GM19025 (cell line): ENCODE results near the gene HUWE1.
"Not testable (repeated sequence)": the region's sequence is repeated elsewhere in the genome, so short reads cannot be mapped to it uniquely, and the experiment has no call there.

Experiments
- ATAC-seq: cut with Tn5 transposase; IDR thresholded peaks from one replicate; pipeline ENCODE4 v1.9.1; 2021; ENCODE audit warnings: mild to moderate bottlenecking, low read depth, moderate library complexity; ENCODE audit not compliant: unreplicated experiment

HUWE1 gene

DNA sequence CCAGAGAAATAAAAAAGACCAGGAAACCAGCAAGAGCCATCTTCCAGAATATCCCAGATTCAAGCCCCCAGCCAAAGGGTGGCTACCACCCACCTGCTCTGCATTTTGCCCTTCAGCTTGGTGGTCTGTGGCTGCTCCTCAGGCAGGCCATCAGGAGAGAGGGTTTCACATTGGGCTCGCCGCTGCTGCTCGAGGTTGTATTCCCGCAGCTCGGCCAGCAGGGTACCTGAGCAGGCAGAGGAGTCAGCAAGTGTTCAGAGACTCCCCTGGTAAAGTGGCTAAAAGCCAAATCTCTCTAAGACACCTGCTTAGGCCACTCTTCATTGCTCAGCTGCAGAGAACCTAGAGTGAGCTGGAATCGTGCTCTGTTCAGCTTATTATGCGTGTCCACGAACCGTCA lies 141.6 kb downstream of the HUWE1 start:
- ATAC-seq, result no peak

DNA sequence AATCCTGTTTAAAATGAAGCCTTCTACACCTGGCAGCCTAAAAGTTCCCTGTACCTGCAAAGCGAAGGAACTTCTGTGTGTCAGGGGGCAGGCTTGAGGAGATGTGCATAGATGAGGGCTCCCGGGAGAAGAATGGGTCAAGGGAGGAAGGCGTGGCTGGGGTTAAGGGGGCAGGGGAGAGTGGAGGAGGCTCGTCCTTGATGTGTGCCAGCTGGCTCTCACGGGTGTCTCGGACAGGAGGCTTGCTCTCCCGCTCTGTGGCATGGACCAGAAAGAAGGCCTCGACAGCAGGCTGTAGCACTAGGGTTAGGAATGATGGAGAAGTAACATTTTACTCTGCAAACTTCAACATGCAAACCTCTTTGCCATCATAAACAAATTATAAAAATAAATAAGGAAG lies 147.7 kb downstream of the HUWE1 start:
- no peak for ATAC-seq

DNA sequence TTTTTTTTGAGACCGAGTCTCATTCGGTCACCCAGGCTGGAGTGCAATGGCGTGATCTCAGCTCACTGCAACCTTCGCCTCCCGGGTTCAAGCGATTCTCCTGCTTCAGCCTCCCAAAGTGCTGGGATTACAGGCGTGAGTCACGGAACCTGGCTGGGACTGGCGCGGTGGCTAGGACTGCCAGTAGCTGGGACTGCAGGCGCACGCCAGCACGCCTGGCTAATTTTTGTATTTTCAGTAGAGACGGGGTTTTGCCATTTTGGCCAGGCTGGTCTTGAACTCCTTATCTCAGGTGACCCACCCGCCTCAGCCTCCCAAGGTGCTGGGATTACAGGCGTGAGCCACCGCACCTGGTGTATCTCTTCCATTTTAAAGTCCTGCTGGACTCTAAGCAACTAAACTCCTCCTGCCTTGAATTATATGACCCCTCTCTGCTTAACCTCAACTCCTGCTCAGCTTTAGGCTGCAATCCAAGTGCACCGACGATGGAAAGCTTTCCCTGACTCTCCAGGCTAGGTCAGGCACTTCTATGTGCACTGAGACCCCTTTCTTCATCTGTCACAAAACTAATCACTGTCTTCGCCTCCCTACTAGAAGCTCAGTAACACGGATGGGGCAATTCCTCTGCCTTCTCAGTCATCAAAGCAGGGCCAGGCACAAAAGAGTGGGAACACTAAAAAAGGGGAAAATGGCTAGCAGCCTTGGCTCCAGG lies 155.1 kb downstream of the HUWE1 start:
- not testable (repeated sequence) for ATAC-seq

- ATAC-seq, result no peak
These were observed 159.5 kb downstream of the HUWE1 start for GRCh38 chrX:53526999-53527398.

GRCh38 chrX:53511322-53511721 lies 175.2 kb downstream of the HUWE1 start:
- no peak for ATAC-seq

DNA sequence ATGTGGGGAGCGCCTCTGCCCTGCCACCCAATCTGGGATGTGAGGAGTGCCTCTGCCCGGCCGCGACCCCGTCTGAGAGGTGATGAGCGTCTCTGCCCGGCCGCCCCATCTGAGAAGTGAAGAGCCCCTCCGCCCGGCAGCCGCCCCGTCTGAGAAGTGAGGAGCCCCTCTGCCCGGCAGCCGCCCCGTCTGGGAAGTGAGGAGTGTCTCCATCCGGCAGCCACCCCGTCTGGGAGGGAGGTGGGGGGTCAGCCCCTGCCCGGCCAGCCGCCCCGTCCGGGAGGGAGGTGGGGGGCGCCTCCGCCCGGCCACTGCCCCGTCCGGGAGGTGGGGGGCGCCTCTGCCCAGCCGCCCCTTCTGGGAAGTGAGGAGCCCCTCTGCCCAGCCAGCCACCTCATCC lies 182.5 kb downstream of the HUWE1 start:
- ATAC-seq, result not testable (repeated sequence)

DNA sequence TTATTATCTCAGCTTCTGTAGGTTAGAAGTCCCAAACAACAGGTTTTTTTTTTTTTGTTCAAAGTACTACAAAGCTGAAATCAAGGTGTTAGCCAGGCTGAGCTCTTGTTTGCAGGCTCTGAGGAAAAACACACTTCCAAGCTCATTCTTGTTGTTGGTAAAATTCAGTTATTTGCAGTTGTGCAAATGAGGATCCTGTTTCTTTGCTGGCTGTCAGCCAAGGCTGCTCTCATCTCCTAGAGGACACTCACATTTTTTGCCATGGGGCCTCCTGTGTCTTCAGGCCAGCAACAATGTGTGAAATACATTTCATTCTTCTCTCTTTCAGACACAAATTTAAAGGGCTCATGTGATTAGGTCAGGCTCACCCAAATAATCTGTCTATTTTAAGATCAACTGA lies 192.1 kb downstream of the HUWE1 start:
- no peak for ATAC-seq

GRCh38 chrX:53486285-53486684 lies 200.2 kb downstream of the HUWE1 start:
- ATAC-seq, result no peak

- no peak for ATAC-seq
These were observed 202.6 kb downstream of the HUWE1 start for GRCh38 chrX:53483838-53484405.

DNA sequence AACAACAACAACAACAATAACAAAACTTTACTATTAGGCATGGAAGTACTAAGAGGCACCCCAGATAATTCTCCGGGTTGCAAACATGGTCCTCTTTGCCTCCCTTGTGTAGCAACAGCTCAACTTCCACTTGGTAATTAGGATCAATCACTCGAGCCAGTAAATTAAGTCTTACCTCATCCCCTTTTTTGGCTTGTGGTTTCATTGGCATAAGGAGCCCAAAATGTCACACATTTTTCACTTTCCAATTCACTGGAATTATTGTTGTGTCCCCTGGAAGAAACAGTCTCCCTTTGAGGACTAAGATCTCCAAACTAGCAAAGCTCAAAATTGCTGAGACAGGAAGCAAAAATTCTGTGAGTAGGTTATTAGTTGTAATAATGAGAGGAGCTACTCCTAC lies 203.1 kb downstream of the HUWE1 start:
- ATAC-seq, result no peak
